HG03432 (cell line): ENCODE data around the gene NAV2.

ENCODE experiments used
- ATAC-seq: cut with Tn5 transposase; IDR thresholded peaks from one replicate; pipeline ENCODE4 v1.9.1; 2021; ENCODE audit warnings: mild to moderate bottlenecking, moderate library complexity; ENCODE audit not compliant: unreplicated experiment

NAV2 gene

GRCh38 chr11:20011307-20011951 is 298.8 kb downstream of the NAV2 start:
- no peak for ATAC-seq

GRCh38 chr11:20013346-20014066 is 300.9 kb downstream of the NAV2 start:
- no peak for ATAC-seq

- ATAC-seq: no peak
These were observed 301.4 kb downstream of the NAV2 start for GRCh38 chr11:20014067-20014402.

- ATAC-seq: no peak
These were observed 302.5 kb downstream of the NAV2 start for GRCh38 chr11:20015101-20015500.

GRCh38 chr11:20015529-20016427 is 303.1 kb downstream of the NAV2 start:
- no peak for ATAC-seq

GRCh38 chr11:20016526-20016925 is 303.9 kb downstream of the NAV2 start:
- no peak for ATAC-seq

DNA sequence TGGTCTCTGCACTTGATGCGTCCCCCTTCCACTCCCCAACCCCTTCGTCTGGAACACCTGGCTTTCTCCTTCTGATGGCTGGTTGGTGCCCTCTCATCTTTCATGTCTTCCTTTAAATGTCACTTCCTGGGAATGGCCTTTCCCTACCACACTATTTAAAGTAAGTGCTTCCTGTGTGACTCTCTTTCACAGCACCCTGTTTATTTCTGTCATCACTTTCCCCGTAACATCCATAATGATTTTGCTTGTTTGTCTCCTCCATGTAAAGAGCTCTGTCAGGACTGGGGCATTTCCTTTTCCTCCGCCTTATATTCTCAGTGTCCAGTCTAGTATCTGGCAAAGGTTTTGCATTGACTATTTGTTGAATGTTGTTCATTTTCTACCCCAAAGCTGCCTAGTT is 304.7 kb downstream of the NAV2 start:
- ATAC-seq: no peak

DNA sequence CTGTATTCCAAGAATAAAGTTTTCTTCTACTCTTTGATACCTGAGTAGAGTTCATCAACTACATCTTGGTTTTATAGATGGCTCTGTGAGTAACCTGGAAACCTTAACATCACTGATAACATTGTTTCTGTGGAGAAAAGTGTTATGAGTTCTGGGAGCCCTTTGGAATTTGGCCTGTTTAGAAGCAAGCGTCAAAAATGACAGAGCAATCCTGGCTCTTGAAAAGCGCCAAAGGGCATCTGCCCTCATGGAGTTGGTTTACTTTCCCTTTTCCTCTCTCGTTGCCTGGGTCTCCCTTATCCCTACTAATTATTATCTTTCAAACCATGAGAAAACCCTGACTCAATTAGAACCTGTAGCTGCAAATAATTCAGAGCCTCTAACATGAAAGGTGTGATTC is 307.6 kb downstream of the NAV2 start:
- no peak for ATAC-seq

DNA sequence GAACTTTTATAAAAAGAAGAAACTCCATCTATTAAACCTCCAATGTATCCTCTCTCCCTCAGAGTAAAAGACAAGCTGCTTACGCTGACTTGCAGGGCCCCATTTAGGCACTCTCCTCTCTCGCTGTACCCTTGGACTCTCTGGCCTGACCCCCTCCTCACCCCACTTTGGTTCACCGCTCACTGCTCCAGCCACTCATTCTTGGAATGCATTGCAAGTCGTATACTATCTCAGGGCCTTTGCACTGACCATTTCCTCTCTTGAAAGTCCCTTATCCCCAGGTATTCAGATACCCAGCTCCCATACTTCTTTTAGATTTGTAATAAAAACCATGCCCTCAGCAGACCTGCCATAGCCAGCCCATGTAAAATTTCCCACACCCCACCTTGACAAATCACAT is 308.1 kb downstream of the NAV2 start:
- no peak for ATAC-seq

DNA sequence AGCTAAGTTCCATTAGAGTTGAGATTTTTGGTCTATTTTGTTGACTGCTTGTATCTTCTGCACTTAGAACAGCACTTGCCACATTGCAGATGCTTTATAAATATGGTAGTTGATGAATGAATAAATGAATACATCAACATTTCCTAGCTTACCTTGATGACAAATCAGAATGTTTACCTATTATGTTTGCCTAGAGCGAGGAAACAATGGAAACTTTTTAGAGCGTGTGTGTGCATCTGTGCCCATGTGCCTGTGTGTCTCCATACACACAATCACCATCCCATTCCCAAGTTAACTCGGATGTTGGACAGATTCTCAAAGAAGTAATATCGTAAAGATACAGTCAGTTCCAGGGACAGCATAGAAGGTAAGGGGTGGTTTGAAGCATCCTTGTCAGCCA is 308.6 kb downstream of the NAV2 start:
- ATAC-seq: no peak

DNA sequence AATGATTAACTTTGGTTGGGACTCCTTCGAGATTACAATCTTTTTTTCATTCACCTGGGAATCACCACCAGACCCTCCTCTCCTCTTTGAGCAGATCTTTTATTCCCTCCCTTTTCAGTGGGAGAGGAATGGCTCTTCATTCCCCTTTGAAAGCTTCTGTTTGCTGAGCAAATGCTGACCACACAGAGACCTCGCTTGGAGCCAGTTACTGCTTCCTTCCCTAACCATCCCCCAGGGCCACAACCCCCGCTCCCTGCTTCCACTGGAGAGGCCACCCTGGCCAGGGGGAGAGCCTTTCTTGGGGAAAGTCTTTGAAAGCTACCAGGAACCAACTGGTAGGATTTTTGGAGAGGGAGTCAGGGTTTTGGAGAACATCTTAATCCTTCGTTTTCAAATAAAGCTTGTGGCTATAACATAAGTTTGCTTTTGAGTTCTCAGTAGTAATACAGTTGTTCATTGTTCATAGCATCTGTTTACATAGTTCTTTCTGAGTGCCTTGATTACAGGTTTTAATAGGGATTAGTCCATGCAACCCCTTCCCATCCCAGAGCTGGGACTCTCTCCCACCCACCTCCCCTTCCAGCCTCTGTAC is 309.2 kb downstream of the NAV2 start:
- no peak for ATAC-seq

GRCh38 chr11:20022363-20023081 is 309.9 kb downstream of the NAV2 start:
- ATAC-seq: no peak

- no peak for ATAC-seq
These were observed 310.4 kb downstream of the NAV2 start for GRCh38 chr11:20023082-20023426.

- no peak for ATAC-seq
These were observed 311.7 kb downstream of the NAV2 start for GRCh38 chr11:20024172-20024935.

GRCh38 chr11:20025332-20025840 is 312.7 kb downstream of the NAV2 start:
- ATAC-seq: no peak

GRCh38 chr11:20026629-20027555 is 314.3 kb downstream of the NAV2 start:
- no peak for ATAC-seq

- ATAC-seq: no peak
These were observed 314.9 kb downstream of the NAV2 start for GRCh38 chr11:20027556-20028013.

GRCh38 chr11:20029193-20029592 is 316.6 kb downstream of the NAV2 start:
- ATAC-seq: no peak

- no peak for ATAC-seq
These were observed 317.8 kb downstream of the NAV2 start for GRCh38 chr11:20030472-20030871.
